Heart left ventricle (tissue), 13 donors: Measurements from ENCODE around the gene ATXN1.

ENCODE experiments used
- POLR2A ChIP-seq, 2 donors: fragments of 450-650 bp; IDR thresholded peaks; one replicate each; pipeline ENCODE4 v1.6.1; 2017; ENCODE audit warnings: antibody characterized with exemption in 2 of 2, mild to moderate bottlenecking in 2 of 2, moderate library complexity in 2 of 2
- TF ChIP-seq, protein P1 (sequence below), 12 donors: fragments of 200-600 bp; sonication (generic) in 4 of 12; IDR thresholded peaks; one replicate each; pipeline versions ENCODE4 v1.5.0 to v1.8.0; 2018 to 2022; ENCODE audit warnings: antibody characterized with exemption in 12 of 12, mild to moderate bottlenecking in 5 of 12
- donor health status: ischemic (EF 13 %, LVEDD 7.1; RV severe dilation, severe dysfunction).
- donor health status: DM: no; HTN: yes; CAD: no.
- donor health status: DM: no; HTN: no; CAD: no.
- donor health status: ischemic (EF 25% LVEDD 6.9; RV normal size, moderate dysfunction).
- donor health status: ischemic (EF 25% LVEDD 5.7; RV mildly dilated, moderate dysfunction).
- donor health status: ischemic (EF 35%, LVEDD 5.7; RV mildly dilated, moderate dysfunction).
- donor health status: nonischemic (EF 11% LVEDD 7.7; RV severe dilation, severe dysfunction).
- donor health status: DM: yes; HTN: yes; CAD: no.
- donor health status: PGD.
- donor health status: ischemic (EF 29% LVEDD 5.4; RV normal size, mild dysfunction).
- donor health status: nonischemic (EF 23%, LVEDD 6.1; RV moderate dilation, normal function).

DNA sequence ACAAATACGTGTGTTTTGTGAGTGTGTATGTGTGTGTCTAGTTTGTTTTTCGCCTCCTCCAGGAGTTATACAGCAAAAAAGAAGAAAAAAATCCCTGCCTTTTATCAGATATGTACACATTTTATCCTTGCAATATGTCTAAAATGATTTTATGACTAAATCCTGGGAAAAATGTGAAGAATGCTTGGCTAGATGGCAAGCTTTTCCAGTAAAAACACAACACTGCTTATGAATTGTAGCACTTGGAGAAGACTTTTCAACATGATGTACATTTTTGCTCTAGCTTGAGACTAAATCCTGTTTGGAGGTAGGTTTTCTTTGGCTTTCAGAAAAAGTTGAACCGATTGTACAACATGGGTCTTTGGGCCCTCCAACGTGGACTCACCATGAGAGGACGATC lies 362.7 kb downstream of the ATXN1 start:
- no peak for TF ChIP-seq POLR2A (IDR thresholded peaks at IDR 0.05)
- TF ChIP-seq, protein P1, sequence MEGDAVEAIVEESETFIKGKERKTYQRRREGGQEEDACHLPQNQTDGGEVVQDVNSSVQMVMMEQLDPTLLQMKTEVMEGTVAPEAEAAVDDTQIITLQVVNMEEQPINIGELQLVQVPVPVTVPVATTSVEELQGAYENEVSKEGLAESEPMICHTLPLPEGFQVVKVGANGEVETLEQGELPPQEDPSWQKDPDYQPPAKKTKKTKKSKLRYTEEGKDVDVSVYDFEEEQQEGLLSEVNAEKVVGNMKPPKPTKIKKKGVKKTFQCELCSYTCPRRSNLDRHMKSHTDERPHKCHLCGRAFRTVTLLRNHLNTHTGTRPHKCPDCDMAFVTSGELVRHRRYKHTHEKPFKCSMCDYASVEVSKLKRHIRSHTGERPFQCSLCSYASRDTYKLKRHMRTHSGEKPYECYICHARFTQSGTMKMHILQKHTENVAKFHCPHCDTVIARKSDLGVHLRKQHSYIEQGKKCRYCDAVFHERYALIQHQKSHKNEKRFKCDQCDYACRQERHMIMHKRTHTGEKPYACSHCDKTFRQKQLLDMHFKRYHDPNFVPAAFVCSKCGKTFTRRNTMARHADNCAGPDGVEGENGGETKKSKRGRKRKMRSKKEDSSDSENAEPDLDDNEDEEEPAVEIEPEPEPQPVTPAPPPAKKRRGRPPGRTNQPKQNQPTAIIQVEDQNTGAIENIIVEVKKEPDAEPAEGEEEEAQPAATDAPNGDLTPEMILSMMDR (IDR thresholded peaks at IDR 0.05) = no peak
